ENCODE data around the gene CPZ. TPM values are rescaled to one million over a fixed set of nuclear protein-coding genes. Genes with fewer than 3 reads are reported as not detected.

Gene CPZ
- total RNA-seq, 2 experiments from 2014 or later, result not detected

DNA sequence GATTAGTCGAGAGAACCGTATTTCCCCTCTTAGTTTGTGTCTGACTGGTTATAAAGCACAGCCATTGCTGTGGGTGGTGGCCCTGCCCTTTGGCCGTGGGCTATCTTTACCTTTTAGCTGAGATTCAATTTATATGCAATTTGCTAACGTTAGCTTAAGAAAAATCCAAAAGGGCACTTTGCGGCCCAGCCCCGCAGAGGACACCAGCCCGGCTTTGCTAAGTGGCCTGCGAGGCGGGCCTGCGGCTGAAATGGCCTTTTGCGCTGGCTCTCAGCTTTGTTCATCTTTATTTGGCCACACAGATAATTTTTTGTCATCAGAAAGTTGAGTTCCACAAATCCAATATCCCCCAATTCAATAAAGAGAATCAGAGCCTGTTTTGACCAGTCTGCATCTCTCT is 48.3 kb downstream of the CPZ start:
- DNase-seq (no peak), ATAC-seq (no peak)
- no peaks in the 10 kb centered on the region for H3K4me1 Mint-ChIP-seq
- H3K36me3 Mint-ChIP-seq (ENCODE audit: low read depth), result no peaks in the 10 kb centered on the region
- CTCF ChIA-PET, result no interaction called here
- intact Hi-C loops (cut with DNase I, micrococcal nuclease), result no loop called here
- H3K9me3 Mint-ChIP-seq (ENCODE audit: low read depth), result no peaks in the 10 kb centered on the region
- POLR2A ChIA-PET, result no interaction called here
- no peaks in the 10 kb centered on the region for H3K27me3 Mint-ChIP-seq
- H3K27ac Mint-ChIP-seq, result no peak overlapping the region
- H3K4me3 Mint-ChIP-seq, result no peak overlapping the region

DNA sequence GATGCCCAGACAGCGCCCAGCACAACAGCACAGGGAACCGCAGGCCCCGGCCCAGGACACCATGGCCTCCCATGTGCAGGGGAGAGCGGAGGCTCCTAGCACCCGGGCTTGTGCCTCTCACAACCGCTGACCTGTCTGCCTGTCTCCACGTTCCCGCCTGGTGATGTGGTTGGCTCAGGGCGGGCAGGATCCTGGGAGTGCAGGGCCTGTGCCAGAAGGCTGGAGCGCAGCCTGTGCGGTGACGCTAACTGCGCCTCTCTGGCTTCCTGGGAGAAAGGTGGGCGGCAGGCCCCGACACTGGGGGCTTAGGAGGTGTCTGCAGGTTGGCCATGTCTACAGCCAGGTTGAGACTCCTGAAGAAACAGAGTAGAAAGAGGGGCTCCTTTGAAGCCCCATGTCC is 48.7 kb downstream of the CPZ start:
- POLR2A ChIA-PET, result no interaction called here
- no peaks in the 10 kb centered on the region for H3K9me3 Mint-ChIP-seq (ENCODE audit: low read depth)
- H3K4me1 Mint-ChIP-seq, result no peaks in the 10 kb centered on the region
- DNase-seq (no peak), ATAC-seq (no peak)
- H3K36me3 Mint-ChIP-seq (ENCODE audit: low read depth), result no peaks in the 10 kb centered on the region
- no peak overlapping the region for H3K27ac Mint-ChIP-seq
- H3K4me3 Mint-ChIP-seq, result no peak overlapping the region
- H3K27me3 Mint-ChIP-seq, result no peaks in the 10 kb centered on the region
- CTCF ChIA-PET, result no interaction called here
- intact Hi-C loops (cut with DNase I, micrococcal nuclease), result no loop called here

DNA sequence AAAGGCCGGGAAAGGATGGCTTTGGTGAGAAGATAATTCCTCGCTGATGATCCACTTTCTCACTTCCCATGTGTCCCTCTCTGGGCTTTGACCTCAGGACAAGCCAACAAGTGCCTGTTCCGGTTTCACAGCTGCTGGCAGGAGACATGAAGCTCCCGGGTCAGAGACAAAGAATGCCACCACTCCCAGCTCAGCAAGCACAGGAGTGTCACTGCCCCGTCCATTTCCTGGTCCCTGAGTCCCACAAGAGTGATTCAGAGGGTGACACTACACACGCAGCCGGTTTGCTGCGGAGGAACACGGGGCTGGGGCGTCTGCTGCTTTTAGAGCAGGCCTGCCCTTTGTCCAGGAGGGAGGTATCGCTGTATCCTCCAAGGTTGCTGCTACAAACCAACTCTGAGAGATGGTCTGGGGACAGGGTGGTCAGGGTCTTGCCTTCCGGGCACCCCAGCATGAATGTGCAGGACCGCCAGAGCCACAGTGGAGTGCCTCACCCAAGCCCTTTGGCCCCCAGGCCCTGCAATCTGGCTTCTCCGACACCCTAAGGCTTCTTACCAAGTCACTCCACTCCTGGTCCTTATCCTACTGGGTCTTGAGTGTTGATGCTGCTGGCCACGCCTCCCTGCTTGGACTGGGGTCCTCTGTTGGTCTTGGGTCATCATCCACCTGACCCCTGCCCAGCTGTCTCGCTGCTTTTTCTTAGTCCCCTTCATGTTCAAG is 49.5 kb downstream of the CPZ start:
- Mint-ChIP-seq H3K4me3 (no peak overlapping the region), H3K36me3 (ENCODE audit: low read depth) (no peaks in the 10 kb centered on the region), H3K4me1 (no peaks in the 10 kb centered on the region), H3K9me3 (ENCODE audit: low read depth) (no peaks in the 10 kb centered on the region), H3K27me3 (no peaks in the 10 kb centered on the region), H3K27ac (no peak overlapping the region)
- ChIA-PET CTCF (interaction anchor here (0.5 kb wide), 1 partner anchor 147 kb away, joined by 3 read pairs; no protein-coding TSS in a partner anchor), POLR2A (no interaction called here)
- no peak for DNase-seq
- intact Hi-C loops (cut with DNase I, micrococcal nuclease), result no loop called here
- ATAC-seq, result no peak

DNA sequence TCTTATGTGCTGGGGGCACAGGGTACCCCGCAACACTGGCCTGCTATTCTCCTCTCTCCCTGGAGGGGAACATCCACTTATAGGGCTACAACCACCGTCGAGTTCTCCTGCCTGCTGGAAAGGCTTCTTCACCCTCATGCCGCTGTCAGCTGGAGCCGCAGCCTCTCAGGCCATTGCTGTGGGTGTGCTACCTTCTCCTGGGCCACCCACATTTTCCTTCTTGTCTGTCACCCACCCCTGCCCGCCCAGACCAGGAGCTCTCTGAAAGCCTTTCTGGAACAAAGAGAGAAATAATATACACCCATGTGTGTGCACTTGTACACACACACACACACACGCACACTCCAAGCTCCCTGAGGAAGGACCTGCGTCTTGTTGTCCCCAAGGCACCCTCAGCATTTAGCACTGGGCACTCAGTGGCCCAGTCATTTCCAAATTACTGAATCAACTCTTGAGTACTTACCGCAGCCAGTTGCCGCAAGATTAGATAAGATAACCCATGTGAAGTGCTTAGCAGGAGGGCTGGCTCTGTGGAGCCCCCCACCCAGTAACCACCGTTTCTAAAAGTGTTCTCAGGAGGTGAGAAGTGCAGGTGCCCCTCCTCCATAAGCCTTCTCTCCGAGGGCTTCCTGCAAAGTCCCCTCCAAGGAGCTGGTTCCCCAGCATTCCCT is 50.2 kb downstream of the CPZ start:
- CTCF ChIA-PET, result interaction anchor here (0.5 kb wide), 1 partner anchor 148 kb away, joined by 3 read pairs; no protein-coding TSS in a partner anchor
- Mint-ChIP-seq H3K4me1 (no peaks in the 10 kb centered on the region), H3K4me3 (no peak overlapping the region), H3K27me3 (no peaks in the 10 kb centered on the region), H3K9me3 (ENCODE audit: low read depth) (no peaks in the 10 kb centered on the region), H3K36me3 (ENCODE audit: low read depth) (no peaks in the 10 kb centered on the region), H3K27ac (no peak overlapping the region)
- no peak for ATAC-seq
- intact Hi-C loops (cut with DNase I, micrococcal nuclease), result no loop called here
- DNase-seq, result no peak
- POLR2A ChIA-PET, result no interaction called here

DNA sequence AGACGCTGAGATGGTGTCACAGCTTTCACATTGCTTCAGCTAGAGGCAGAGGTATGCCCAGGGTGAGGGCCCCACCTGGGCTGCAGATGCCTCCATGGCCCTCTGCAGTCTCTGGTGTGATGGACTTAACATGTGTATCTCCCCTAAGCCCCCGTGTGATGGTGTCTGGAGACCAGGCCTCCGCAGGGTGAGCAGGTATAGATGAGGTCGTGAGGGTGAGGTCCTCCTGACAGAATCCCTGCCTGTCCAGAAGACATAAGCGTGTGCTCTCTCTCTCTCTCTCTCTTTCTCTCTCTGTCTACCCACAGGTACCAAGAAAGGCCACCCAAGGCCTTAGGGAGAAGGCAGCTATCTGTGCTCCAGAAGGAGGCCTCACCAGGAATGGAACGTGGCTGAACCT is 50.9 kb downstream of the CPZ start:
- Mint-ChIP-seq H3K9me3 (ENCODE audit: low read depth) (no peaks in the 10 kb centered on the region), H3K4me3 (no peak overlapping the region), H3K27ac (no peak overlapping the region), H3K36me3 (ENCODE audit: low read depth) (no peaks in the 10 kb centered on the region), H3K4me1 (no peaks in the 10 kb centered on the region), H3K27me3 (no peaks in the 10 kb centered on the region)
- ATAC-seq (no peak), DNase-seq (no peak)
- CTCF ChIA-PET, result no interaction called here
- POLR2A ChIA-PET, result no interaction called here
- intact Hi-C loops (cut with DNase I, micrococcal nuclease), result no loop called here

DNA sequence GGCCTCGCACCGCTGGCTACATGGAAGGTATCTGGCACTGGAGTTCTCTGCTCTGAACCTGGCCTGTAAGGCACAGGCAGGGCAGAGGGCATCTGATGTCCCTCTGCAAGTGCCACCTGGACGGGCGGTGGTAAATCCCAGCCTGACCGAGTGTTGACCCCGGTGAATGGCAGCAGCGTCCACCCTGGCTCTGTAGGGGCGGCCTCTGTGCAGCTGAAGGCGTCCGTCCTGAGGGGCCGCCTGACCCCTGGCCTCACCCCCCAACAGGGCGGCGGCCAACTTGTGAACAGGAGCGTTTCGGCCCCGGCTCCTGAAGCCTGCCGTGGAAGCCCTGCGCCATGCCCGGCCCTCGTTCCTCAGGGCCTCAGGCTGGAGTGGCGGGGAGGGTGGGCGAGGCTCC is 51.4 kb downstream of the CPZ start:
- CTCF ChIA-PET, result no interaction called here
- H3K36me3 Mint-ChIP-seq (ENCODE audit: low read depth), result no peaks in the 10 kb centered on the region
- DNase-seq (no peak), ATAC-seq (no peak)
- POLR2A ChIA-PET, result no interaction called here
- H3K27ac Mint-ChIP-seq, result no peak overlapping the region
- H3K4me1 Mint-ChIP-seq, result no peaks in the 10 kb centered on the region
- intact Hi-C loops (cut with DNase I, micrococcal nuclease), result no loop called here
- no peak overlapping the region for H3K4me3 Mint-ChIP-seq
- H3K9me3 Mint-ChIP-seq (ENCODE audit: low read depth), result no peaks in the 10 kb centered on the region
- no peaks in the 10 kb centered on the region for H3K27me3 Mint-ChIP-seq

DNA sequence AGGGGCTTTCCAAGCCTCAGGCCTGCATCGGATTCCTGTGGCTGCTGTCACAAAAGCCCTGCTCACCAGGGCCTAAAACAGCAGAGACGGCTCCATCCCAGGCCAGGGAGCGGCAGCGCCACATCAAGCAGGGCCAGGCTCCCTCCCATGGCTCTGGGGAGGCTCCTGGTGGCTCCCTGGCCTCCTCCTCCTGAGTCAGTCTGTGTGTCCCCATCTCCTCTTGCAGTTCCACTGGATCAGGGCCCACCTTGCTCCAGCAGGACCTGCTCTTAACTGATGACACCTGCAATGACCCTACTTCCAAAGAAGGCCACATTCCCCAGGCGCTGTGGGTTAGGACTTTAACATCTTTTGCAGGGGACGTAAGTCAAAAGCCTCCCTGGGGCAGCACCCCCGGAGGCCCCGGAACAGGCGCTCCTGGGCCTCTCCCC is 51.9 kb downstream of the CPZ start:
- CTCF ChIA-PET, result no interaction called here
- H3K4me1 Mint-ChIP-seq, result no peaks in the 10 kb centered on the region

DNA sequence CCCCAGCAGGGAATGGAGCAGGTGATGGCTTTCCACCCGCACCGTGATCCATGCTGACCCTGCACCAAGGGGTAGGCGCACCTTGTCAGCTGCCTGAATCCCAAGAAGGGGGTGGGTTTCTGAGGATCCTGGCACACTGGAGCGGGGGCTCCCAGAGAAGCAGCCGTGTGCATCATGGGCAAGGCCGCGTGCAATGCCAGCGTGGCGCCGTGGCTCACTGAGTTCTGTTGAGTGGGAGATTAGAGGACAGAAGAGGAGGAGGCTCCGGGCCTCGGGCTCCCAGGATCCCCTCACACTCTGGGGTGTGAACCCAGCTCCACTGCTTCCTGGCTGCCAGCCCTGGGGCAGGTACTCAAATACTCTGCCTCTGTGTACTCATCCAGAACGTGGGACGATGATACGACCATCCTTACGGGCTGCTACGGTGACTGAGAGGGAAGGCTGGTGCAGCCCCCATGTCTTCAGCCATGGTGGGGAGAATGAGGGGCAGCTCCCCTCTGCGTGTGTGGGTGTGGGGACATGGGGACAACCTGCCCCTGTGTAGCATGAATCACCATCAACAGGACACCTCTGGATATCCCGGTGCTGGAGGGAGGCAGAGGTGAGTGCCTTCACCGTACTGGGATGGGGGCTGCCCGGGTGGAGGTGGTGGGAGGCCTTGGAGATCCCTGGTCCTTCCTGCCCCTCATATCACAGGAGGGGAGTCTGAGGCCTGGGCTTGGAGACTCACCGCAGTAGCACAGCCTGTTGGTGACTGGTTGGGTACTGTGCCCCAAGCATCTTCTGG is 52.6 kb downstream of the CPZ start:
- CTCF ChIA-PET, result no interaction called here
- intact Hi-C loops (cut with DNase I, micrococcal nuclease), result no loop called here
- Mint-ChIP-seq H3K27me3 (no peaks in the 10 kb centered on the region), H3K9me3 (ENCODE audit: low read depth) (no peaks in the 10 kb centered on the region), H3K4me1 (no peaks in the 10 kb centered on the region), H3K4me3 (no peak overlapping the region), H3K27ac (no peak overlapping the region), H3K36me3 (ENCODE audit: low read depth) (no peaks in the 10 kb centered on the region)
- POLR2A ChIA-PET, result no interaction called here
- DNase-seq (no peak), ATAC-seq (no peak)

More for the DNA sequence above, 51.9 kb downstream of the CPZ start:
- Mint-ChIP-seq H3K27ac (no peak overlapping the region), H3K9me3 (ENCODE audit: low read depth) (no peaks in the 10 kb centered on the region), H3K27me3 (no peaks in the 10 kb centered on the region), H3K36me3 (ENCODE audit: low read depth) (no peaks in the 10 kb centered on the region), H3K4me3 (no peak overlapping the region)
- DNase-seq, result no peak
- no peak for ATAC-seq
- intact Hi-C loops (cut with DNase I, micrococcal nuclease), result no loop called here
- POLR2A ChIA-PET, result no interaction called here

DNA sequence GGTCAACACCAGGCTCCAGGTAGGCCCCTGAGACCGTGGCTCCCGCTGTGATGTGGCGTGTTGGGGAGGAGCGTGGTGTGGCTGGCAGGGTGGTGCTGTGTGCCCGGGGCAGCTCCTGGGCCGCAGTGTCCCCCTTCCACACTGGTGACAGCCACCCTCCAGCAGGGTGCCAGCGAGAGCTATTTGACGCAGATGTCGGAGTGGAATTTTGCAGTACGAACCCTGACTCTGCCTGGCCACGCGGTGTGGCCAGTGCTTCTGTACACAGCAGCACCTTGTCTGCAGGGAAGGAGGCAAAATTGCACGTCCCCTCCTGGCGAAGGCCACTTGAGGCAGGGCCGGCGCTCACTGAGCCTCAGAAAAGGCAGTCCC is 53.2 kb downstream of the CPZ start:
- H3K27me3 Mint-ChIP-seq, result no peaks in the 10 kb centered on the region
- ATAC-seq (no peak), DNase-seq (no peak)
- H3K4me1 Mint-ChIP-seq, result no peaks in the 10 kb centered on the region
- H3K9me3 Mint-ChIP-seq (ENCODE audit: low read depth), result no peaks in the 10 kb centered on the region
- intact Hi-C loops (cut with DNase I, micrococcal nuclease), result no loop called here
- no peak overlapping the region for H3K27ac Mint-ChIP-seq
- ChIA-PET POLR2A (no interaction called here), CTCF (no interaction called here)
- no peaks in the 10 kb centered on the region for H3K36me3 Mint-ChIP-seq (ENCODE audit: low read depth)
- H3K4me3 Mint-ChIP-seq, result no peak overlapping the region

DNA sequence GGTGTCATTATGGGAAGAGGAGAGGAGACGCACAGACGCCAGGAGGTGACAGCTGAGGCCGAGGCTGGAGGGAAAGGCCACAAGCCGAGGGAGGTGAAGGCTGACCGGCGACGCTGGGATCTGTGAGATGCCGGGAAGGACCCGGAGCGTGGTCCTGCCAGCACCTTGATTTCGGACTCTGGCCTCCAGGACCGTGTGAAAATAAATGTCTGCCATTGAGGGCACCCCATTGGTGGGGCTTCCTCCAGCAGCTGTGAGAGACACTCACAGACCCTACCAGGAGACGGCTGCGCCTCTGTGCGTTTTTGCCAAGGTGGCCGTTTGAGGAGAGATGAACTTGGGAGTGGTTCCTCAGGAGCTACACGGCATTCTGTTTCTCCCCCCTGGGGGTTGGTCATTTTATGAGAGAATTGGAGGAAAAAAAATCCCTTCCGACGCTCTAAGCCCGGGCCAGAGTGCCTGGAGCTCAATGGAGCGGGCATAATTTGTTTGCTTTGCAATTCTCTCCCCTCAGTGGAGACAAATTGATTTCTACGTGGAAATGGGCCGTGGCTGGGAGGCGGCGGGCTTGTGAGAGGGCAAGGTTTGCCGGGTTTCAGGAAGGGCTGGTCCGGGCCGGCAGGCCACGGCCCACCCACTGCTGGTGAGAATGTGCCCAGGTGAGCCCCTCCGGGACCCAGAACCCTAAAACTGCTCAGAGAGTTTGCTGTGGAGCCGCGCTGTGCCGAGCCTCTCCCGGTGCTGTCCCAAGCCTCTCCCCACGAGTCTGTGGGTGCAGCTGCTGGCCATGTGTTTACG is 53.9 kb downstream of the CPZ start:
- DNase-seq, result no peak
- POLR2A ChIA-PET, result no interaction called here
- intact Hi-C loops (cut with DNase I, micrococcal nuclease), result no loop called here
- Mint-ChIP-seq H3K27ac (no peak overlapping the region), H3K9me3 (ENCODE audit: low read depth) (no peaks in the 10 kb centered on the region), H3K4me3 (no peak overlapping the region), H3K27me3 (no peaks in the 10 kb centered on the region), H3K36me3 (ENCODE audit: low read depth) (no peaks in the 10 kb centered on the region), H3K4me1 (no peaks in the 10 kb centered on the region)
- no peak for ATAC-seq
- CTCF ChIA-PET, result no interaction called here

DNA sequence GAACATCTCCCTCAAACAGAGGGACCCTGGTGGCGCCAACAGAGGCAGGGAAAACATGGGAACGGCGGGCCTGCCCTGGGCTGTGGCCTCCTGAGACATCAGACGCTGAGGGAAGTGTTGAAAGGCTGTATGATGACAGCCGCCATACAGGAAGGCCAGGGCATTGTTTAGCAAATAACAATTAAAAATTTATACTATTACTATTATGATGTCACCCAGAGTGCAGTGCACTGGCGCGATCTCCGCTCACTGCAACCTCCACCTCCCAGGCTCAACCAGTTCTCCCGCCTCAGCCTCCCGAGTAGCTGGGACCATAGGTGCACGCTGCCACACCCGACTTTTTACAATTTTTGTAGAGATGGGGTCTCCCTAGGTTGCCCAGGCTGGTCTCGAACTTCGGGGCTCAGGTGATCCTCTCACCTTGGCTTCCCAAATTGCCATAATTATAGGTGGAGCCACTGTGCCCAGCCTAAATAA is 54.6 kb downstream of the CPZ start:
- Mint-ChIP-seq H3K27ac (no peak overlapping the region), H3K4me3 (no peak overlapping the region), H3K4me1 (no peaks in the 10 kb centered on the region), H3K9me3 (ENCODE audit: low read depth) (no peaks in the 10 kb centered on the region), H3K27me3 (no peaks in the 10 kb centered on the region), H3K36me3 (ENCODE audit: low read depth) (no peaks in the 10 kb centered on the region)
- no peak for ATAC-seq
- CTCF ChIA-PET, result no interaction called here
- POLR2A ChIA-PET, result no interaction called here
- intact Hi-C loops (cut with DNase I, micrococcal nuclease), result no loop called here
- DNase-seq, result no peak

Data from activated CD4-positive, alpha-beta T cell treated with anti-CD3 and anti-CD28 coated beads for 36 hours (primary cell).